Measurements from ENCODE around the gene P2RX7.

Gene P2RX7

GRCh38 chr12:121108492-121108891 is 24.2 kb upstream of the P2RX7 start:
- TF ChIP-seq CTCF (conservative IDR thresholded peaks at IDR 0.05; ENCODE audit: low read depth), result no peak
- ChIA-PET POLR2A (ENCODE audit: low non-redundant PET) (no interaction called here), CTCF (no interaction called here)
- H3K27ac ChIP-seq, result no peak overlapping the region
- DNase-seq (ENCODE audit: low spot score), result no peak

- TF ChIP-seq CTCF (conservative IDR thresholded peaks at IDR 0.05; ENCODE audit: low read depth), result peak; percentile 89
- H3K27ac ChIP-seq, result no peak overlapping the region
- peak; percentile 47 for DNase-seq (ENCODE audit: low spot score)
- ChIA-PET CTCF (interaction anchor here (0.6 to 1.0 kb wide), 6 partner anchors 14 to 808 kb away, joined by 3 to 6 read pairs (median 3); no protein-coding TSS in a partner anchor), POLR2A (ENCODE audit: low non-redundant PET) (interaction anchor here (0.6 kb wide), 1 partner anchor 815 kb away, joined by 3 read pairs; no protein-coding TSS in a partner anchor)
These were observed 22.3 kb upstream of the P2RX7 start for GRCh38 chr12:121110211-121110940.

GRCh38 chr12:121111684-121112083 is 21.0 kb upstream of the P2RX7 start:
- H3K27ac ChIP-seq, result no peak overlapping the region
- no peak for DNase-seq (ENCODE audit: low spot score)
- no peak for TF ChIP-seq CTCF (conservative IDR thresholded peaks at IDR 0.05; ENCODE audit: low read depth)
- CTCF ChIA-PET, result interaction anchor here (0.6 kb wide), 1 partner anchor 23 kb away, joined by 5 read pairs; no protein-coding TSS in a partner anchor
- POLR2A ChIA-PET (ENCODE audit: low non-redundant PET), result no interaction called here

GRCh38 chr12:121112496-121112895 is 20.2 kb upstream of the P2RX7 start:
- ChIA-PET CTCF (no interaction called here), POLR2A (ENCODE audit: low non-redundant PET) (no interaction called here)
- no peak for TF ChIP-seq CTCF (conservative IDR thresholded peaks at IDR 0.05; ENCODE audit: low read depth)
- no peak overlapping the region for H3K27ac ChIP-seq
- DNase-seq (ENCODE audit: low spot score), result no peak

- ChIA-PET POLR2A (ENCODE audit: low non-redundant PET) (no interaction called here), CTCF (no interaction called here)
- no peak overlapping the region for H3K27ac ChIP-seq
- no peak for TF ChIP-seq CTCF (conservative IDR thresholded peaks at IDR 0.05; ENCODE audit: low read depth)
- no peak for DNase-seq (ENCODE audit: low spot score)
These were observed 19.6 kb upstream of the P2RX7 start for GRCh38 chr12:121113057-121113456.

GRCh38 chr12:121114019-121114639 is 18.5 kb upstream of the P2RX7 start:
- ChIA-PET CTCF (no interaction called here), POLR2A (ENCODE audit: low non-redundant PET) (no interaction called here)
- TF ChIP-seq CTCF (conservative IDR thresholded peaks at IDR 0.05; ENCODE audit: low read depth), result no peak
- H3K27ac ChIP-seq, result no peak overlapping the region
- DNase-seq (ENCODE audit: low spot score), result no peak
